Caco-2 (cell line): ENCODE measurements around the gene TRPM2. TPM values are rescaled to one million over a fixed set of nuclear protein-coding genes. Genes with fewer than 3 reads are reported as not detected.

ENCODE experiments used
- BruUV-seq: library from RNA; stranded (reverse); fragments of 400-500 nt; replicated peaks from 2 replicates; lab custom pipeline; 2021; lab: Mats Ljungman, UMichigan
- CTCF ChIA-PET: fragments of 300-600 bp; sonication (Branson Sonifier 250); formaldehyde crosslinking; loops from one replicate; lab custom pipeline; 2022; ENCODE audit warnings: antibody characterized with exemption; lab: Charles Lee
- POLR2A ChIA-PET: fragments of 300-600 bp; sonication (Branson Sonifier 250); formaldehyde crosslinking; loops from one replicate; lab custom pipeline; 2022; ENCODE audit warnings: antibody characterized with exemption; lab: Charles Lee
- DNase-seq, 2 experiments: peaks; one replicate each; pipeline versions ENCODE4 v3.0.0 to v3.0.0-alpha.2; 2020 to 2022
- H3K27me3 ChIP-seq: replicated peaks from 2 replicates; pipeline ENCODE4 v1.6.0; 2011; ENCODE audit warnings: low read length; ENCODE audit not compliant: control insufficient read depth, insufficient read depth
- H3K36me3 ChIP-seq: 2 replicates; pipeline ENCODE4 v1.5.1; 2011; ENCODE audit warnings: low read length; ENCODE audit not compliant: control insufficient read depth, insufficient read depth
- H3K4me1 ChIP-seq: fragments of 250-450 bp; sonication (Bioruptor Pico); 2 replicates; pipeline ENCODE4 v1.5.1; 2020; ENCODE audit warnings: mild to moderate bottlenecking
- H3K4me3 ChIP-seq: 2 replicates; pipeline ENCODE4 v1.5.1; 2011; ENCODE audit warnings: low read depth, mild to moderate bottlenecking, control low read depth, low read length
- H3K9me3 ChIP-seq: fragments of 250-450 bp; sonication (Bioruptor Pico); 2 replicates; pipeline ENCODE4 v1.5.1; 2020; ENCODE audit warnings: mild to moderate bottlenecking, moderate library complexity
- H3K27ac Mint-ChIP-seq: one replicate; pipeline ENCODE4 v1.8.0; 2022; ENCODE audit warnings: mixed read lengths; ENCODE audit not compliant: unreplicated experiment
- H3K27me3 Mint-ChIP-seq: one replicate; pipeline ENCODE4 v1.8.0; 2022; ENCODE audit warnings: mixed read lengths; ENCODE audit not compliant: insufficient read depth, unreplicated experiment
- H3K36me3 Mint-ChIP-seq: one replicate; pipeline ENCODE4 v1.8.0; 2022; ENCODE audit warnings: mild to moderate bottlenecking, mixed read lengths; ENCODE audit not compliant: insufficient read depth, unreplicated experiment
- H3K4me1 Mint-ChIP-seq: one replicate; pipeline ENCODE4 v1.8.0; 2022; ENCODE audit warnings: low read depth, mixed read lengths; ENCODE audit not compliant: unreplicated experiment
- H3K4me3 Mint-ChIP-seq: one replicate; pipeline ENCODE4 v1.8.0; 2022; ENCODE audit warnings: mild to moderate bottlenecking, moderate library complexity, mixed read lengths; ENCODE audit not compliant: unreplicated experiment
- H3K9me3 Mint-ChIP-seq: one replicate; pipeline ENCODE4 v1.8.0; 2022; ENCODE audit warnings: mixed read lengths; ENCODE audit not compliant: unreplicated experiment
- intact Hi-C: fragments of 100-400 bp; cut with micrococcal nuclease; formaldehyde crosslinking; loops from one replicate; pipeline ENCODE4 v1.10.0; 2022; ENCODE audit not compliant: unreplicated experiment
- total RNA-seq: library from RNA; stranded (reverse); gene quantifications from 2 replicates; pipeline ENCODE4 v1.2.3, GENCODE V29; 2022
- TF ChIP-seq, protein P1 (sequence below), 2 experiments: fragments of 200-600 bp in 1 of 2; IDR thresholded peaks; 1 replicate in 1 of 2; 2 replicates in 1 of 2; pipeline versions ENCODE4 v1.5.1 to v1.8.0; 2011 to 2022; ENCODE audit warnings: antibody characterized with exemption in 1 of 2, control low read depth in 1 of 2, inconsistent platforms in 1 of 2, low read depth in 1 of 2, low read length in 1 of 2, mild to moderate bottlenecking in 1 of 2, moderate library complexity in 1 of 2; ENCODE audit not compliant: insufficient read depth in 1 of 2, severe bottlenecking in 1 of 2, unreplicated experiment in 1 of 2

The TRPM2 gene
- total RNA-seq, 1 experiment from 2014 or later, result 0.20 TPM

DNA sequence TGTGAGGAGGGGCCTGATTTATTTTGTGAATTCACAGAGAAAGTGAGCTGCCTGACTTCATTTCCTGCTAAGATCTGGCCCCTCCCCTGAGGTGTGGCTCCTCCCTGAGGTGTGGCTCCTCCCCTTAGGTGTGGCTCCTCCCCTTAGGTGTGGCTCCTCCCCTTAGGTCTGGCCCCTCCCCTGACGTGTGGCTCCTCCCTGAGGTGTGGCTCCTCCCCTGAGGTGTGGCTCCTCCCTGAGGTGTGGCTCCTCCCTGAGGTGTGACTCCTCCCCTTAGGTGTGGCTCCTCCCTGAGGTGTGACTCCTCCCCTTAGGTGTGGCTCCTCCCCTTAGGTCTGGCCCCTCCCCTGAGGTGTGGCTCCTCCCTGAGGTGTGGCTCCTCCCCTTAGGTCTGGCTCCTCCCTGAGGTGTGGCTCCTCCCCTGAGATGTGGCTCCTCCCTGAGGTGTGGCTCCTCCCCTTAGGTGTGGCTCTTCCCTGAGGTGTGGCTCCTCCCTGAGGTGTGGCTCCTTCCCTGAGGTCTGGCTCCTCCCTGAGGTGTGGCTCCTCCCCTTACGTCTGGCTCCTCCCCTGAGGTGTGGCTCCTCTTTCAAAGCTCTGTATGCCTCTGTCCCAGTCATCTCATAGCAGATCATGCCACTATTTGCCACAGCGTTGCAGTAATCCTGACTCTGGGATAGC, 75.0 kb downstream of the TRPM2 start:
- Mint-ChIP-seq H3K36me3 (peaks cover 4% of the 10 kb centered on the region), H3K4me1 (no peaks in the 10 kb centered on the region)
- CTCF ChIA-PET, result no interaction called here

DNA sequence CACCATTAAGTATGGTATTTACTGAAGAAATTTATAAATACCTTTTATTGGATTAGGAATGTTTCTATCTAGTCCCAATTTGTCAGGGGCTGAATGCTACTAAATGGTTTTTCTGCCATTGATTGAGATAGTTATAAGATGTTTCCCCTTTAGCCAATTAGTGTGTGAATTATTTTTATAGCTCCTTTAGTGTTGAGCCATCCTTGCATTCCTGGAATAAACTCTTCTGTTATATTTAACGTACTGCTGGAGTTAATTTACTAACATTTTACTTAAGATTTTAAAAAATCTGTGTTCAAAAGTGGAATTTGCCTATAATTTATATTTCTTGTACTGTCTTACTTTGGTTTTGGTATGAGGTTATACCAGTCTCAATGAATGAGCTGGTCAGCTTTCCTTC, 76.5 kb downstream of the TRPM2 start:
- Mint-ChIP-seq H3K36me3 (peaks cover 4% of the 10 kb centered on the region), H3K4me3 (no peak overlapping the region), H3K9me3 (peaks cover 21% of the 10 kb centered on the region), H3K4me1 (no peaks in the 10 kb centered on the region), H3K27ac (no peak overlapping the region), H3K27me3 (no peaks in the 10 kb centered on the region)
- intact Hi-C loops, result no loop called here
- DNase-seq, result no peak
- CTCF ChIA-PET, result interaction anchor here (0.9 kb wide), 1 partner anchor 10 kb away, joined by 7 read pairs; no protein-coding TSS in a partner anchor
- POLR2A ChIA-PET, result no interaction called here
- Histone ChIP-seq H3K4me3 (no peak overlapping the region), H3K4me1 (no peaks in the 10 kb centered on the region), H3K9me3 (peaks cover 10% of the 10 kb centered on the region), H3K27me3 (no peaks in the 10 kb centered on the region), H3K36me3 (no peaks in the 10 kb centered on the region)
- no TSS peak for BruUV-seq
- TF ChIP-seq, protein P1, sequence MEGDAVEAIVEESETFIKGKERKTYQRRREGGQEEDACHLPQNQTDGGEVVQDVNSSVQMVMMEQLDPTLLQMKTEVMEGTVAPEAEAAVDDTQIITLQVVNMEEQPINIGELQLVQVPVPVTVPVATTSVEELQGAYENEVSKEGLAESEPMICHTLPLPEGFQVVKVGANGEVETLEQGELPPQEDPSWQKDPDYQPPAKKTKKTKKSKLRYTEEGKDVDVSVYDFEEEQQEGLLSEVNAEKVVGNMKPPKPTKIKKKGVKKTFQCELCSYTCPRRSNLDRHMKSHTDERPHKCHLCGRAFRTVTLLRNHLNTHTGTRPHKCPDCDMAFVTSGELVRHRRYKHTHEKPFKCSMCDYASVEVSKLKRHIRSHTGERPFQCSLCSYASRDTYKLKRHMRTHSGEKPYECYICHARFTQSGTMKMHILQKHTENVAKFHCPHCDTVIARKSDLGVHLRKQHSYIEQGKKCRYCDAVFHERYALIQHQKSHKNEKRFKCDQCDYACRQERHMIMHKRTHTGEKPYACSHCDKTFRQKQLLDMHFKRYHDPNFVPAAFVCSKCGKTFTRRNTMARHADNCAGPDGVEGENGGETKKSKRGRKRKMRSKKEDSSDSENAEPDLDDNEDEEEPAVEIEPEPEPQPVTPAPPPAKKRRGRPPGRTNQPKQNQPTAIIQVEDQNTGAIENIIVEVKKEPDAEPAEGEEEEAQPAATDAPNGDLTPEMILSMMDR (IDR thresholded peaks at IDR 0.05; ENCODE audit: insufficient read depth in 1 of 2, low read depth in 1 of 2, low read length in 1 of 2, severe bottlenecking in 1 of 2, unreplicated experiment in 1 of 2), result no peak

More for the DNA sequence above, 75.0 kb downstream of the TRPM2 start:
- Mint-ChIP-seq H3K9me3 (peaks cover 21% of the 10 kb centered on the region), H3K4me3 (no peak overlapping the region), H3K27ac (no peak overlapping the region), H3K27me3 (no peaks in the 10 kb centered on the region)
- TF ChIP-seq, protein P1 (IDR thresholded peaks at IDR 0.05; ENCODE audit: insufficient read depth in 1 of 2, low read depth in 1 of 2, low read length in 1 of 2, severe bottlenecking in 1 of 2, unreplicated experiment in 1 of 2), result no peak
- BruUV-seq, result no TSS peak
- Histone ChIP-seq H3K4me3 (no peak overlapping the region), H3K9me3 (peaks cover 10% of the 10 kb centered on the region), H3K4me1 (no peaks in the 10 kb centered on the region), H3K27me3 (no peaks in the 10 kb centered on the region), H3K36me3 (no peaks in the 10 kb centered on the region)
- intact Hi-C loops, result no loop called here
- DNase-seq, result peak; percentile 59
- POLR2A ChIA-PET, result no interaction called here

DNA sequence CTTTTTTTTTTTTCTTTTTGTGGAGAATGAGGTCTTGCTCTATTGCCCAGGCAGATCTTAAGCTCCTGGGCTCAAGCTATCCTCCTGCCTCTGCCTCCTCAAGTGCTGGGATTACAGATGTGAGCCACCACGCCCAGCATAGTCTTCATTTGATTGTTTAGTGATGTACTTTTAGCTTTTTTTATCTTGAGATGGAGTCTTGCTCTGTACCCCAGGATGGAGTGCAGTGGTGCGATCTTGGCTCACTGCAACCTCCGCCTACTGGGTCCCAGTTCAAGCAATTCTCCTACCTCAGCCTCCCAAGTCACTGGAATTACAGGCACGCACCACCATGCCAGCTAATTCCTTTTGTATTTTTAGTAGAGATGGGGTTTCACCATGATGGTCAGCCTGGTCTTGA, 77.9 kb downstream of the TRPM2 start:
- no peak overlapping the region for H3K4me3 ChIP-seq
- H3K27ac Mint-ChIP-seq, result no peak overlapping the region
- no peak for DNase-seq
- ChIA-PET POLR2A (no interaction called here), CTCF (no interaction called here)
- no peaks in the 10 kb centered on the region for H3K27me3 ChIP-seq
- H3K36me3 Mint-ChIP-seq, result peaks cover 4% of the 10 kb centered on the region
- peaks cover 21% of the 10 kb centered on the region for H3K9me3 Mint-ChIP-seq
- intact Hi-C loops, result no loop called here
- no peak overlapping the region for H3K4me3 Mint-ChIP-seq
- TF ChIP-seq, protein P1 (IDR thresholded peaks at IDR 0.05; ENCODE audit: insufficient read depth in 1 of 2, low read depth in 1 of 2, low read length in 1 of 2, severe bottlenecking in 1 of 2, unreplicated experiment in 1 of 2), result no peak
- no peaks in the 10 kb centered on the region for H3K4me1 ChIP-seq
- no TSS peak for BruUV-seq
- H3K36me3 ChIP-seq, result no peaks in the 10 kb centered on the region
- H3K27me3 Mint-ChIP-seq, result no peaks in the 10 kb centered on the region
- peaks cover 10% of the 10 kb centered on the region for H3K9me3 ChIP-seq
- no peaks in the 10 kb centered on the region for H3K4me1 Mint-ChIP-seq
